HepG2 (cell line): ENCODE results near the gene MMP25. TPM values are rescaled to one million over a fixed set of nuclear protein-coding genes. Genes with fewer than 3 reads are reported as not detected.

ENCODE experiments used
- ATAC-seq: fragments of 200-7000 bp; cut with Tn5 transposase; 3 replicates; pipeline ENCODE4 v1.9.1; 2020; ENCODE audit warnings: mild to moderate bottlenecking, moderate library complexity
- BruUV-seq: library from RNA; stranded (reverse); fragments of 400-500 nt; replicated peaks from 2 replicates; lab custom pipeline; 2021; lab: Mats Ljungman, UMichigan
- CTCF ChIA-PET: fragments of 300-600 bp; formaldehyde crosslinking; extraction: SDS; loops from one replicate; lab custom pipeline; 2021; ENCODE audit warnings: low total read pairs, inconsistent platforms, low intra/inter-chr PET ratio; lab: Yijun Ruan, JAX
- POLR2A ChIA-PET: fragments of 350-600 bp; sonication (Branson Sonifier 250); formaldehyde crosslinking; loops from one replicate; lab custom pipeline; 2020; ENCODE audit warnings: antibody characterized with exemption, inconsistent platforms; lab: Yijun Ruan, JAX
- DNase-seq: peaks from one replicate; pipeline ENCODE4 v3.0.0-alpha.2; 2015; ENCODE audit warnings: low spot score
- FAIRE-seq: peaks from 3 replicates; lab custom pipeline; 2011; peaks lifted over from hg19 to GRCh38; lab: Jason Lieb, UNC
- H2AFZ ChIP-seq: one replicate; pipeline ENCODE4 v1.6.1; 2011; ENCODE audit warnings: low read length, inconsistent platforms
- H3K27ac ChIP-seq: fragments of 300-600 bp; 3 replicates; pipeline ENCODE4 v1.8.0; 2011; ENCODE audit warnings: mixed run types, mild to moderate bottlenecking, mixed read lengths, low read length, inconsistent platforms; ENCODE audit not compliant: insufficient read depth; ENCODE audit errors: extremely low read length
- H3K27me3 ChIP-seq, 2 experiments: fragments of 200-600 bp in 1 of 2; 2 replicates in 1 of 2; 3 replicates in 1 of 2; pipeline versions ENCODE4 v1.6.0 to v1.8.0; 2011; ENCODE audit warnings: low read length in 2 of 2, mild to moderate bottlenecking in 2 of 2, moderate library complexity in 2 of 2, inconsistent platforms in 1 of 2; ENCODE audit not compliant: insufficient read depth in 2 of 2, control insufficient read depth in 1 of 2
- H3K36me3 ChIP-seq, 2 experiments: fragments of 200-600 bp in 1 of 2; replicated peaks in 1 of 2; 2 replicates in 1 of 2; 3 replicates in 1 of 2; pipeline versions ENCODE4 v1.5.1 to v1.8.0; 2011; ENCODE audit warnings: low read length in 2 of 2, inconsistent platforms in 1 of 2; ENCODE audit not compliant: insufficient read depth in 2 of 2, control insufficient read depth in 1 of 2
- H3K4me1 ChIP-seq: 2 replicates; pipeline ENCODE4 v1.5.1; 2012; ENCODE audit warnings: low read length, inconsistent platforms; ENCODE audit not compliant: insufficient read depth
- H3K4me2 ChIP-seq: 2 replicates; pipeline ENCODE4 v1.6.0; 2011; ENCODE audit warnings: low read depth, low read length, inconsistent platforms
- H3K4me3 ChIP-seq, 3 experiments: fragments of 200-600 bp in 1 of 3; sonication (generic), shearing (Covaris generic) in 1 of 3; replicated peaks in 1 of 3; 2 replicates each; pipeline ENCODE4 v1.5.1; 2011 to 2016; ENCODE audit warnings: low read length in 3 of 3, inconsistent platforms in 2 of 3, low read depth in 2 of 3, mild to moderate bottlenecking in 2 of 3, control low read depth in 1 of 3, mixed read lengths in 1 of 3; ENCODE audit not compliant: insufficient read depth in 1 of 3
- H3K79me2 ChIP-seq: one replicate; pipeline ENCODE4 v1.6.1; 2011; ENCODE audit warnings: low read length, inconsistent platforms; ENCODE audit not compliant: insufficient read depth
- H3K9ac ChIP-seq: 2 replicates; pipeline ENCODE4 v1.6.0; 2011; ENCODE audit warnings: mild to moderate bottlenecking, low read depth, low read length, inconsistent platforms; ENCODE audit not compliant: insufficient read depth
- H3K9me3 ChIP-seq: 2 replicates; pipeline ENCODE4 v1.5.1; 2012; ENCODE audit warnings: mild to moderate bottlenecking, low read length
- H4K20me1 ChIP-seq: 2 replicates; pipeline ENCODE4 v1.6.0; 2011; ENCODE audit warnings: inconsistent platforms, mild to moderate bottlenecking, low read length, moderate library complexity; ENCODE audit not compliant: insufficient read depth
- ATF4 ChIP-seq, 2 experiments: fragments of 450-650 bp in 1 of 2; sonication (generic) in 1 of 2; formaldehyde crosslinking; IDR thresholded peaks; 2 replicates each; pipeline versions ENCODE4 v1.5.0 to v1.8.0; 2020 to 2022; ENCODE audit warnings: mild to moderate bottlenecking in 1 of 2, missing genetic modification reagents in 1 of 2
- ATF7 ChIP-seq, 2 experiments: fragments of 450-650 bp in 1 of 2; sonication (generic) in 1 of 2; formaldehyde crosslinking in 1 of 2; IDR thresholded peaks; 2 replicates each; pipeline versions ENCODE4 v1.4.0 to v1.6.1; 2016 to 2020; ENCODE audit warnings: antibody characterized with exemption in 1 of 2, mild to moderate bottlenecking in 1 of 2, missing genetic modification reagents in 1 of 2
- ERF ChIP-seq: IDR thresholded peaks from 2 replicates; pipeline ENCODE4 v1.6.1; 2018; ENCODE audit warnings: missing biosample characterization, missing genetic modification reagents
- MIXL1 ChIP-seq: IDR thresholded peaks from 2 replicates; pipeline ENCODE4 v1.6.1; 2016
- ZMAT3 ChIP-seq: sonication (generic); formaldehyde crosslinking; conservative IDR thresholded peaks from 2 replicates; pipeline ENCODE4 v1.7.0; 2021; ENCODE audit warnings: missing genetic modification reagents
- ZNF205 ChIP-seq: IDR thresholded peaks from 2 replicates; pipeline ENCODE4 v1.6.1; 2018; ENCODE audit warnings: missing biosample characterization, missing genetic modification reagents
- ZNF552 ChIP-seq: sonication (generic); formaldehyde crosslinking; IDR thresholded peaks from 2 replicates; pipeline ENCODE4 v1.9.0; 2022; ENCODE audit warnings: missing genetic modification reagents, mild to moderate bottlenecking, borderline replicate concordance
- ZNF7 ChIP-seq: IDR thresholded peaks from 2 replicates; pipeline ENCODE4 v1.6.1; 2016; ENCODE audit warnings: missing biosample characterization, missing genetic modification reagents
- ZNF75D ChIP-seq: sonication (generic); formaldehyde crosslinking; IDR thresholded peaks from 2 replicates; pipeline ENCODE4 v1.8.1; 2023; ENCODE audit warnings: missing genetic modification reagents, mild to moderate bottlenecking, borderline replicate concordance
- ZNF788 ChIP-seq: sonication (generic); formaldehyde crosslinking; IDR thresholded peaks from 2 replicates; pipeline ENCODE4 v1.5.0; 2020; ENCODE audit warnings: mild to moderate bottlenecking, missing genetic modification reagents, borderline replicate concordance
- ZNF878 ChIP-seq: sonication (generic); formaldehyde crosslinking; IDR thresholded peaks from 2 replicates; pipeline ENCODE4 v1.8.1; 2023; ENCODE audit warnings: mild to moderate bottlenecking, missing genetic modification reagents, moderate library complexity
- ZNF879 ChIP-seq: sonication (generic); formaldehyde crosslinking; IDR thresholded peaks from 2 replicates; pipeline ENCODE4 v1.8.1; 2023; ENCODE audit warnings: missing genetic modification reagents
- WGBS: methylation state at CpG from one replicate; pipeline ENCODE4 v1.1.6; 2017; ENCODE audit warnings: low lambda C conversion rate; 5-methylcytosine and 5-hydroxymethylcytosine counted together
- in situ Hi-C: cut with HindIII; loops from 2 replicates; pipeline ENCODE4 v1.10.0; 2017; ENCODE audit warnings: low pct_unique_long_range_greater_than_20kb; ENCODE audit not compliant: extremely low pct_ligation_motif_present
- intact Hi-C: fragments of 100-400 bp; cut with micrococcal nuclease; formaldehyde crosslinking; loops from one replicate; pipeline ENCODE4 v1.10.0; 2022; ENCODE audit not compliant: unreplicated experiment
- polyA plus RNA-seq, 8 experiments: library from polyadenylated mRNA; depleted of rRNA in 3 of 8; stranded (reverse) in 7 of 8; unstranded in 1 of 8; fragments of >200 nt; fragmentation: Illumina TruSeq in 4 of 8; extraction: Trizol in 4 of 8; gene quantifications; 2 replicates each; pipeline versions ENCODE4 v1.2.1 to v1.2.3, GENCODE V29; 2011 to 2016; ENCODE audit warnings: low read depth in 4 of 8, missing spikeins in 1 of 8, mixed read lengths in 1 of 8; ENCODE audit not compliant: insufficient read depth in 1 of 8
- total RNA-seq, 5 experiments: library from RNA; depleted of rRNA; stranded (reverse); fragments of >200 nt; fragmentation: Illumina TruSeq; extraction: Trizol; gene quantifications; 2 replicates each; pipeline ENCODE4 v1.2.3, GENCODE V29; 2016; ENCODE audit warnings: low read depth in 1 of 5
- TF ChIP-seq, protein P1 (sequence below): sonication (generic); formaldehyde crosslinking; conservative IDR thresholded peaks from 2 replicates; pipeline ENCODE4 v1.4.0; 2020; ENCODE audit warnings: mild to moderate bottlenecking, missing genetic modification reagents, moderate library complexity
- TF ChIP-seq, protein P2 (sequence below): sonication (generic); formaldehyde crosslinking; IDR thresholded peaks from 2 replicates; pipeline ENCODE4 v1.4.0; 2020; ENCODE audit warnings: missing genetic modification reagents

MMP25 gene
- total and polyA plus RNA-seq, 2 of the 13 experiments (the other 11 are each of a cell fraction or from before 2014, with no cell fraction given): 0.04 to 0.08 TPM

DNA sequence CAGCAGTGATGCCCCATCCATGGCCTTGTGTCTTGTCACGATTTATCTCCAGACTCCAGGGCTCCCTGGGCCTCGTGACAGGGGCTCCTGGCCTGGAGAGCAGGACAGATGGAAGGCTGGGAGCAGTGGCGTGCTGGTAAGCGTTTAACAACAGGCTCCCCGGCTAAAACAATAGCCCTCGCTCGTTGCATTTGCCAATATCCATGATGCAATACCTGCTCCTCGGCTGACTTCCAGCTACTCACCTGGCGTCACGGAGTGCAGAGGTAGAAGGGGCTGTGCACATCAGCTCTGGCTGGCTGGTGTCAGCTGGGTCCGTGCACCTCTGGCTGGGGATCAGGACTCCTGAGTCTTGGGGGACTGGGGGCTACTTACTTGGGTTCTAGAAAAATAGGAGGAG lies 8.1 kb upstream of the MMP25 start:
- Histone ChIP-seq H3K4me1 (peaks cover 34% of the 10 kb centered on the region), H4K20me1 (no peaks in the 10 kb centered on the region), H3K9ac (no peak overlapping the region), H3K27ac (no peak overlapping the region), H3K9me3 (no peaks in the 10 kb centered on the region), H3K4me2 (no peak overlapping the region), H2AFZ (no peak overlapping the region), H3K4me3 (no peak overlapping the region), H3K27me3 (peaks cover 16 to 73% of the 10 kb centered on the region in 2 experiments; a peak in 4 of 5 replicates), H3K36me3 (no peaks in the 10 kb centered on the region), H3K79me2 (no peaks in the 10 kb centered on the region)
- DNase-seq (peak; percentile 33), ATAC-seq (peak; percentile 10; the same call in 2 of the 3 replicates), FAIRE-seq (no peak)
- WGBS: 8% methylated on average over 3 of the region's 11 CpGs
- ChIA-PET POLR2A (interaction anchor here (0.7 to 1.4 kb wide), 6 partner anchors 10 to 28 kb away, joined by 3 to 5 read pairs (median 4); partner anchors contain the start of genes HCFC1R1, IL32 and THOC6), CTCF (no interaction called here)
- in situ Hi-C loops: no loop called here
- intact Hi-C loops: no loop called here
- BruUV-seq: no TSS peak
- TF ChIP-seq ZNF878 (CRISPR knock-in tag): no peak
- no peak for TF ChIP-seq ZNF205 (CRISPR knock-in tag)
- TF ChIP-seq ZNF75D (CRISPR knock-in tag): no peak
- TF ChIP-seq ZMAT3 (CRISPR knock-in tag): no peak
- no peak for TF ChIP-seq ZNF788 (CRISPR knock-in tag)
- TF ChIP-seq, protein P1, sequence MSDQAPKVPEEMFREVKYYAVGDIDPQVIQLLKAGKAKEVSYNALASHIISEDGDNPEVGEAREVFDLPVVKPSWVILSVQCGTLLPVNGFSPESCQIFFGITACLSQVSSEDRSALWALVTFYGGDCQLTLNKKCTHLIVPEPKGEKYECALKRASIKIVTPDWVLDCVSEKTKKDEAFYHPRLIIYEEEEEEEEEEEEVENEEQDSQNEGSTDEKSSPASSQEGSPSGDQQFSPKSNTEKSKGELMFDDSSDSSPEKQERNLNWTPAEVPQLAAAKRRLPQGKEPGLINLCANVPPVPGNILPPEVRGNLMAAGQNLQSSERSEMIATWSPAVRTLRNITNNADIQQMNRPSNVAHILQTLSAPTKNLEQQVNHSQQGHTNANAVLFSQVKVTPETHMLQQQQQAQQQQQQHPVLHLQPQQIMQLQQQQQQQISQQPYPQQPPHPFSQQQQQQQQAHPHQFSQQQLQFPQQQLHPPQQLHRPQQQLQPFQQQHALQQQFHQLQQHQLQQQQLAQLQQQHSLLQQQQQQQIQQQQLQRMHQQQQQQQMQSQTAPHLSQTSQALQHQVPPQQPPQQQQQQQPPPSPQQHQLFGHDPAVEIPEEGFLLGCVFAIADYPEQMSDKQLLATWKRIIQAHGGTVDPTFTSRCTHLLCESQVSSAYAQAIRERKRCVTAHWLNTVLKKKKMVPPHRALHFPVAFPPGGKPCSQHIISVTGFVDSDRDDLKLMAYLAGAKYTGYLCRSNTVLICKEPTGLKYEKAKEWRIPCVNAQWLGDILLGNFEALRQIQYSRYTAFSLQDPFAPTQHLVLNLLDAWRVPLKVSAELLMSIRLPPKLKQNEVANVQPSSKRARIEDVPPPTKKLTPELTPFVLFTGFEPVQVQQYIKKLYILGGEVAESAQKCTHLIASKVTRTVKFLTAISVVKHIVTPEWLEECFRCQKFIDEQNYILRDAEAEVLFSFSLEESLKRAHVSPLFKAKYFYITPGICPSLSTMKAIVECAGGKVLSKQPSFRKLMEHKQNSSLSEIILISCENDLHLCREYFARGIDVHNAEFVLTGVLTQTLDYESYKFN: no peak
- TF ChIP-seq ZNF7 (CRISPR knock-in tag): no peak
- TF ChIP-seq ZNF879: no peak
- peak; percentile 62 for TF ChIP-seq ATF7 (IDR thresholded peaks at IDR 0.05)
- no peak for TF ChIP-seq ATF7 (CRISPR knock-in tag; IDR thresholded peaks at IDR 0.05)
- TF ChIP-seq MIXL1 (CRISPR knock-in tag): no peak
- TF ChIP-seq, protein P2, sequence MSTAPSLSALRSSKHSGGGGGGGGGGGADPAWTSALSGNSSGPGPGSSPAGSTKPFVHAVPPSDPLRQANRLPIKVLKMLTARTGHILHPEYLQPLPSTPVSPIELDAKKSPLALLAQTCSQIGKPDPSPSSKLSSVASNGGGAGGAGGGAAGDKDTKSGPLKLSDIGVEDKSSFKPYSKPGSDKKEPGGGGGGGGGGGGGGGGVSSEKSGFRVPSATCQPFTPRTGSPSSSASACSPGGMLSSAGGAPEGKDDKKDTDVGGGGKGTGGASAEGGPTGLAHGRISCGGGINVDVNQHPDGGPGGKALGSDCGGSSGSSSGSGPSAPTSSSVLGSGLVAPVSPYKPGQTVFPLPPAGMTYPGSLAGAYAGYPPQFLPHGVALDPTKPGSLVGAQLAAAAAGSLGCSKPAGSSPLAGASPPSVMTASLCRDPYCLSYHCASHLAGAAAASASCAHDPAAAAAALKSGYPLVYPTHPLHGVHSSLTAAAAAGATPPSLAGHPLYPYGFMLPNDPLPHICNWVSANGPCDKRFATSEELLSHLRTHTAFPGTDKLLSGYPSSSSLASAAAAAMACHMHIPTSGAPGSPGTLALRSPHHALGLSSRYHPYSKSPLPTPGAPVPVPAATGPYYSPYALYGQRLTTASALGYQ (CRISPR knock-in tag): no peak
- TF ChIP-seq ATF4 (CRISPR knock-in tag; IDR thresholded peaks at IDR 0.05): peak in 1 of 2 experiments; percentile 96; a peak in 2 of 4 replicates
- TF ChIP-seq ZNF552 (CRISPR knock-in tag): no peak
- TF ChIP-seq ERF: no peak
